Natural killer cell (primary cell): ENCODE data around the gene DTNBP1. TPM values are rescaled to one million over a fixed set of nuclear protein-coding genes. Genes with fewer than 3 reads are reported as not detected.
A peak's percentile ranks its signal among the peaks of the same experiment; 100 is the strongest.

Experiments used
- ATAC-seq, 3 donors: fragments of 150-1000 bp in 2 of 3; fragments of 200-7000 bp in 1 of 3; cut with Tn5 transposase; 1 replicate in 1 of 3; 2 replicates in 2 of 3; pipeline ENCODE4 v1.10.0; 2021; ENCODE audit warnings: mild to moderate bottlenecking in 2 of 3, moderate library complexity in 2 of 3
- DNase-seq, 2 donors: peaks; one replicate each; pipeline versions ENCODE4 v3.0.0 to v3.0.0-alpha.2; 2013 to 2021; ENCODE audit warnings: mixed read lengths in 1 of 2
- H3K27ac ChIP-seq: one replicate; pipeline ENCODE4 v1.5.1; 2013; ENCODE audit warnings: mild to moderate bottlenecking, low read length
- H3K27me3 ChIP-seq: one replicate; pipeline ENCODE4 v1.6.1; 2013; ENCODE audit warnings: low read length; ENCODE audit not compliant: control insufficient read depth, insufficient read depth
- H3K36me3 ChIP-seq: one replicate; pipeline ENCODE4 v1.6.1; 2013; ENCODE audit warnings: low read length; ENCODE audit not compliant: control insufficient read depth, insufficient read depth
- H3K4me1 ChIP-seq: one replicate; pipeline ENCODE4 v1.6.1; 2013; ENCODE audit warnings: low read length; ENCODE audit not compliant: control insufficient read depth, insufficient read depth
- H3K4me3 ChIP-seq: one replicate; pipeline ENCODE4 v1.5.1; 2013; ENCODE audit warnings: low read length
- H3K9me3 ChIP-seq: one replicate; pipeline ENCODE4 v1.6.1; 2013; ENCODE audit warnings: low read length; ENCODE audit not compliant: control insufficient read depth, insufficient read depth
- H3K27ac Mint-ChIP-seq, 2 donors: one replicate each; pipeline ENCODE4 v1.8.0; 2022; ENCODE audit warnings: mild to moderate bottlenecking in 2 of 2, mixed read lengths in 2 of 2, moderate library complexity in 1 of 2
- H3K27me3 Mint-ChIP-seq, 2 donors: one replicate each; pipeline ENCODE4 v1.8.0; 2022; ENCODE audit warnings: low read depth in 2 of 2, mixed read lengths in 2 of 2
- H3K36me3 Mint-ChIP-seq: one replicate; pipeline ENCODE4 v1.8.0; 2022; ENCODE audit warnings: mixed read lengths
- H3K4me1 Mint-ChIP-seq, 2 donors: one replicate each; pipeline ENCODE4 v1.8.0; 2022; ENCODE audit warnings: mixed read lengths in 2 of 2
- H3K4me3 Mint-ChIP-seq: one replicate; pipeline ENCODE4 v1.8.0; 2022; ENCODE audit warnings: mild to moderate bottlenecking, moderate library complexity, mixed read lengths
- H3K9me3 Mint-ChIP-seq, 2 donors: one replicate each; pipeline ENCODE4 v1.8.0; 2022; ENCODE audit warnings: mixed read lengths in 2 of 2
- WGBS: methylation state at CpG from one replicate; pipeline ENCODE4 v1.1.7; 2013; ENCODE audit warnings: missing lambda C conversion rate; ENCODE audit not compliant: insufficient coverage; 5-methylcytosine and 5-hydroxymethylcytosine counted together
- intact Hi-C: fragments of 100-400 bp; cut with micrococcal nuclease; formaldehyde crosslinking; loops from one replicate; pipeline ENCODE4 v1.14.2; 2022
- total RNA-seq, 4 donors: library from RNA; stranded (reverse); fragments of 120-200 nt in 1 of 4; gene quantifications; one replicate each; pipeline versions ENCODE4 v1.2.3 to v1.2.4, GENCODE V29; 2013 to 2022
- TF ChIP-seq, protein P1 (sequence below): fragments of 200-600 bp; IDR thresholded peaks from one replicate; pipeline ENCODE4 v1.8.0; 2022; ENCODE audit warnings: antibody characterized with exemption

Gene DTNBP1
- total RNA-seq, 3 donors from 2014 or later (not counting 1 experiment from before 2014, with no cell fraction given): 31.6 to 42.2 (median 38.4) TPM

DNA sequence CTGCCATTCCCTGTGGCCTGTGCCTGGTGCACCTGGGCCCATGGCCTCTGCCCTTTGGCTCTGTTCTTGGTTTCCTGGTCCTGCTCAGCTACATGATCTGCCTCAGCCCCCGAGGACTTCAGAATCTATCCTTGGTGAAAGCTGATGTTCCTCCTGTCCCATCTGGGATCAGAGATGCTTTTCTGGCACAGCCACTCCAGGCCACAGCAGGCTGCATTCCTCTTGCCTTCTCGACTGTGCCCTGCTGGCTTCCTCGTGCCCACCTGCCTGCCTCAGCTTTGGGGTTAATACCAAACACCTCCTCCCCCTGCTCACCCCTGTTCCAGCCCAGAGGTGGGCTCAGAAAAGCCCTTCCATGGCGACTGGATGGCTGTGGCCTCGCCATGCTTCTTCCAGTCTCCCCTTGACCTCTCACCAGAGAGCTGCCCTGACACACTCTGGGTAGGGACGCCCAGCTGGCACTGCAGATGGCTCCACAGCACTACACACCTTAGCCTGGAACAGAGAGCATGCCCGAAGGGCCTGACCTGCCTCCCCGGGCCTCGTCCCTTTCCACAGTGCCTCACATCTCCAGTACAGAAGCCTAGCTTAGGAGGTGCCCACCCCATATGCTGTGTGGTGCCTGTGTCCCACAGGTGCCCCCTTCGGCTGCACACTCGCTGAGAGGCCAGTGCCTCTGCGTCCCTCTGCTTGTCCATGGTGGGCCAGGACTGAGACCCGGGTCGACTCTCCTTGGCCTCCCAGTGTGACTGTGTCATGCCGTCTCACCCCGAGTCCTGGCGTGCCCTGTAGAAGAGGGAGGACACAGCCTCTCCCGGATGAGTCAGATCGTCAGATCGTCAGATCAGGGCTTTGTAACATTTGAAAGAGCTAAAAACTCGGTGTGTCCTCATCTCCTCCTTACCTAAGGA lies 148.8 kb downstream of the DTNBP1 start:
- peaks cover 6% of the 10 kb centered on the region for H3K36me3 Mint-ChIP-seq
- TF ChIP-seq, protein P1, sequence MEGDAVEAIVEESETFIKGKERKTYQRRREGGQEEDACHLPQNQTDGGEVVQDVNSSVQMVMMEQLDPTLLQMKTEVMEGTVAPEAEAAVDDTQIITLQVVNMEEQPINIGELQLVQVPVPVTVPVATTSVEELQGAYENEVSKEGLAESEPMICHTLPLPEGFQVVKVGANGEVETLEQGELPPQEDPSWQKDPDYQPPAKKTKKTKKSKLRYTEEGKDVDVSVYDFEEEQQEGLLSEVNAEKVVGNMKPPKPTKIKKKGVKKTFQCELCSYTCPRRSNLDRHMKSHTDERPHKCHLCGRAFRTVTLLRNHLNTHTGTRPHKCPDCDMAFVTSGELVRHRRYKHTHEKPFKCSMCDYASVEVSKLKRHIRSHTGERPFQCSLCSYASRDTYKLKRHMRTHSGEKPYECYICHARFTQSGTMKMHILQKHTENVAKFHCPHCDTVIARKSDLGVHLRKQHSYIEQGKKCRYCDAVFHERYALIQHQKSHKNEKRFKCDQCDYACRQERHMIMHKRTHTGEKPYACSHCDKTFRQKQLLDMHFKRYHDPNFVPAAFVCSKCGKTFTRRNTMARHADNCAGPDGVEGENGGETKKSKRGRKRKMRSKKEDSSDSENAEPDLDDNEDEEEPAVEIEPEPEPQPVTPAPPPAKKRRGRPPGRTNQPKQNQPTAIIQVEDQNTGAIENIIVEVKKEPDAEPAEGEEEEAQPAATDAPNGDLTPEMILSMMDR: no peak
- no peak overlapping the region for H3K4me3 Mint-ChIP-seq

DNA sequence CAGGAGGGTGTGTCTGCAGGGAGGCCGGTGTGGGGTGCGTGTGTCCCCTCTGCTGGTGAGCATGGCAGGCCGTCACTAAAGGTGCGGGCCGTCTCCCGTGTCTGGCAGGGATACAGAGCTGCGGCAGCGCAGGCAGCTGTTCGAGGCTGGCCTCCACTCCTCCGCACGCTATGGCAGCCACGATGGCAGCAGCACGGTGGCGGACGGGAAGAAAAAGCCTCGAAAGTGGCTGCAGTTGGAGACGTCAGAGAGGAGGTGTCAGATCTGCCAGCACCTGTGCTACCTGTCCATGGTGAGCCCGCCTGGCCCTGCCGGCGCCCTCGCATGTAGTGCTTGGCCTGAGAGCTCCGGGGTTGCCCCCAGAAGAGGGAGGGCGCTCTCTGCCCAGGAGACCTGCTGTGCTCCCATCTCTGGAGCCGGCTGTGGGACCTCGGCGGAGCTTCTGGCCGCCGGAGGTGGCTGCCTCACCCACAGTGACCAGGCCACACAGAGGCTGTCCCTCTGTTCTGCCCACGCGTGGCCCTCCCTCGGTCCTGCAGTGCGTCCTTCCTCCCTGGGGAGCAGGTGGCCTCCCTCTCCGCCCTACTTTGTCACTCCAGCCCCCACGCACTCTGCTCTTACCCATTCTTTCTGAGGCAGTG lies 149.6 kb downstream of the DTNBP1 start:
- Histone ChIP-seq H3K4me3 (no peak overlapping the region), H3K36me3 (peaks cover 79% of the 10 kb centered on the region), H3K27ac (no peak overlapping the region), H3K4me1 (no peaks in the 10 kb centered on the region), H3K27me3 (no peaks in the 10 kb centered on the region), H3K9me3 (no peaks in the 10 kb centered on the region)
- H3K9me3 Mint-ChIP-seq: no peaks in the 10 kb centered on the region
- TF ChIP-seq, protein P1: no peak
- peak overlapping the region; percentile 72 to 81 for H3K27ac Mint-ChIP-seq
- peaks cover 6% of the 10 kb centered on the region for H3K36me3 Mint-ChIP-seq
- WGBS: 95% methylated on average over 34 of the region's 34 CpGs
- no peak overlapping the region for H3K4me3 Mint-ChIP-seq
- peaks cover 25 to 49% of the 10 kb centered on the region in 2 donors for H3K4me1 Mint-ChIP-seq
- DNase-seq (no peak), ATAC-seq (no peak)
- intact Hi-C loops: no loop called here
- no peaks in the 10 kb centered on the region for H3K27me3 Mint-ChIP-seq

More for the DNA sequence above, 148.8 kb downstream of the DTNBP1 start:
- no peak overlapping the region for H3K4me3 ChIP-seq
- DNase-seq (no peak), ATAC-seq (no peak)
- no peaks in the 10 kb centered on the region for H3K9me3 Mint-ChIP-seq
- no peak overlapping the region for H3K27ac ChIP-seq
- no peaks in the 10 kb centered on the region for H3K27me3 Mint-ChIP-seq
- H3K27me3 ChIP-seq: no peaks in the 10 kb centered on the region
- H3K9me3 ChIP-seq: no peaks in the 10 kb centered on the region
- peaks cover 20 to 43% of the 10 kb centered on the region in 2 donors for H3K4me1 Mint-ChIP-seq
- WGBS: 95% methylated on average over 21 of the region's 21 CpGs
- peak overlapping the region; percentile 72 to 81 for H3K27ac Mint-ChIP-seq
- intact Hi-C loops: no loop called here
- H3K36me3 ChIP-seq: peaks cover 78% of the 10 kb centered on the region
- no peaks in the 10 kb centered on the region for H3K4me1 ChIP-seq

DNA sequence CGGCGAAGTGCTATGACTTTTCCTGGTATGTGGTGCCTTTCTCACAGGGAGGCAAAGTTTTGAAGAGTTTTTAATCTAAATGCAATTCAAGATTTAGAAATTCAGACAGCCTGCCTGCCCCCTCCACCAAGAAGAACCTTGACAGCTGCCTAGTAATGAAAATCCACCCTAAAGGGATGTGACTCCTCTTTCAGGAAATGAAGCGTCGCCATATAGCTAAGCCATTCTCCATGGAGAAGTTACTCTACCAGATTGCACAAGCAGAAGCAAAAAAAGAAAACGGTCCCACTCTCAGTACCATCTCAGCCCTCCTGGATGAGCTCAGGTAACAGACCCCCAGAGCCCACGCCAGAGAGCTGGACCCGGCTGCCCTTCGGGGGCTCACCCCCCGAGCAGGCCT lies 150.1 kb downstream of the DTNBP1 start:
- Histone ChIP-seq H3K4me1 (no peaks in the 10 kb centered on the region), H3K9me3 (no peaks in the 10 kb centered on the region), H3K36me3 (peaks cover 79% of the 10 kb centered on the region), H3K4me3 (no peak overlapping the region), H3K27ac (no peak overlapping the region), H3K27me3 (no peaks in the 10 kb centered on the region)
- peaks cover 6% of the 10 kb centered on the region for H3K36me3 Mint-ChIP-seq
- ATAC-seq (no peak), DNase-seq (no peak)
- WGBS: 92% methylated on average over 9 of the region's 9 CpGs
- intact Hi-C loops: no loop called here
- H3K9me3 Mint-ChIP-seq: no peaks in the 10 kb centered on the region
- H3K4me1 Mint-ChIP-seq: peaks cover 29 to 51% of the 10 kb centered on the region in 2 donors
- TF ChIP-seq, protein P1: no peak
- no peak overlapping the region for H3K4me3 Mint-ChIP-seq
- H3K27me3 Mint-ChIP-seq: no peaks in the 10 kb centered on the region
- peak overlapping the region in 1 of 2 donors; percentile 46 for H3K27ac Mint-ChIP-seq
